OCI-LY3 (cell line): ENCODE results near the gene GRAP2.
A peak's percentile ranks its signal among the peaks of the same experiment; 100 is the strongest.
"Not testable (repeated sequence)": the region's sequence is repeated elsewhere in the genome, so short reads cannot be mapped to it uniquely, and the experiment has no call there.

Experiments used
- H2AFZ ChIP-seq: fragments of 200-600, 300-600 bp; shearing (Covaris generic); 2 replicates; pipeline ENCODE4 v1.6.0; 2014; ENCODE audit warnings: antibody characterized with exemption, low read depth, low read length
- H3K27ac ChIP-seq: fragments of 200-600, 300-600 bp; sonication (generic); 2 replicates; pipeline ENCODE4 v1.5.1; 2014; ENCODE audit warnings: mild to moderate bottlenecking, low read length, moderate library complexity, mixed read lengths
- H3K27me3 ChIP-seq: fragments of 200-600, 300-600 bp; sonication (generic); 2 replicates; pipeline ENCODE4 v1.6.1; 2014; ENCODE audit warnings: low read depth, low read length, mixed read lengths
- H3K36me3 ChIP-seq: fragments of 200-600, 300-600 bp; sonication (generic); replicated peaks from 2 replicates; pipeline ENCODE3; 2014; ENCODE audit warnings: low read depth, low read length, mixed read lengths
- H3K4me1 ChIP-seq: fragments of 300-600, 200-600 bp; sonication (generic); 2 replicates; pipeline ENCODE4 v1.6.1; 2014; ENCODE audit warnings: low read length, mixed read lengths
- H3K4me2 ChIP-seq: fragments of 200-600, 300-600 bp; sonication (generic); 2 replicates; pipeline ENCODE4 v1.6.1; 2014; ENCODE audit warnings: low read length, mixed read lengths
- H3K4me3 ChIP-seq: fragments of 300-600, 200-600 bp; sonication (generic); 2 replicates; pipeline ENCODE4 v1.5.1; 2014; ENCODE audit warnings: antibody characterized with exemption, mild to moderate bottlenecking, low read length, moderate library complexity
- H3K79me2 ChIP-seq: fragments of 300-600, 200-600 bp; shearing (Covaris generic); 2 replicates; pipeline ENCODE4 v1.6.1; 2014; ENCODE audit warnings: mild to moderate bottlenecking, low read length, mixed read lengths
- H3K9ac ChIP-seq: fragments of 300-600, 200-600 bp; shearing (Covaris generic); 2 replicates; pipeline ENCODE4 v1.6.0; 2014; ENCODE audit warnings: mild to moderate bottlenecking, low read length, moderate library complexity
- H3K9me3 ChIP-seq: fragments of 200-600, 300-600 bp; shearing (Covaris generic); 2 replicates; pipeline ENCODE4 v1.6.1; 2014; ENCODE audit warnings: low read length, mixed read lengths; ENCODE audit not compliant: insufficient read depth
- H4K20me1 ChIP-seq: fragments of 200-600, 300-600 bp; sonication (generic); 2 replicates; pipeline ENCODE4 v1.6.1; 2016; ENCODE audit warnings: low read length, mixed read lengths; ENCODE audit not compliant: insufficient read depth
- EZH2phosphoT487 ChIP-seq: fragments of 200-600 bp; shearing (Covaris generic); IDR thresholded peaks from 2 replicates; pipeline ENCODE4 v1.6.1; 2018; ENCODE audit warnings: antibody characterized with exemption, mixed run types, low read depth
- TF ChIP-seq, protein P1 (sequence below): fragments of 200-600, 300-600 bp; sonication (generic); IDR thresholded peaks from 2 replicates; pipeline ENCODE4 v1.5.1; 2014; ENCODE audit warnings: antibody characterized with exemption, low read length, low read depth

GRAP2 gene

DNA sequence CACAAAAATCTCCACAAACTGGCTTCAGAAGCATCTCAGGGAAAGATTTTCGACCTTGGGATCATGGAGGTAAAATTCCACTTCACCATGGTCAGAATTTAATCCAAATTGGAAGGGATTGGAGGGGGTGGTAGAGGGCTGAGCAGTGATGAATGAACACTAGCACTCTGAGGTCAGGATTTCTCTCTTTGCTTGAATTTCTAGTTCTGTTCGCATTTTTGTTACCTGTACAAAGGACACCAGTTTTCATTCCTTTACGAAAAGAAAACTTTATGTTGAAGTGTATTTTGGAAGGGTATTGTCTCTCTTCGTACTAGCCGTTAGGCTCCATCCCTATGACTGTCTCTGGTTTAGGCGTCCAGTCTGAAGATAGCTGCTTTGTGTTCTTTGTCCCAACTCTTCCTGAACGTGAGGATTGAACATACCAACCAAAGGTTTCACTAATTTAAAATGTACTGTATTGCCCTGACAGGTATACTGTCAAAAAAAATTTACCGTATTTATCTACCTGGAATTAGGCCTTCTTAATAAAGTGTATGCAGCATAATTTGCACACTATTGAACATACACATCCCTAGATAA lies 772 bp downstream of the GRAP2 start:
- Histone ChIP-seq H3K79me2 (no peaks in the 10 kb centered on the region), H3K9ac (no peak overlapping the region), H3K27me3 (peaks cover 10% of the 10 kb centered on the region), H3K4me3 (no peak overlapping the region), H2AFZ (no peak overlapping the region), H3K4me2 (peak overlapping the region; percentile 67; the same call in 1 of the 2 replicates), H3K36me3 (no peaks in the 10 kb centered on the region), H4K20me1 (no peaks in the 10 kb centered on the region), H3K9me3 (no peaks in the 10 kb centered on the region), H3K27ac (no peak overlapping the region), H3K4me1 (peaks cover 35% of the 10 kb centered on the region)
- TF ChIP-seq EZH2phosphoT487, result no peak
- TF ChIP-seq, protein P1, sequence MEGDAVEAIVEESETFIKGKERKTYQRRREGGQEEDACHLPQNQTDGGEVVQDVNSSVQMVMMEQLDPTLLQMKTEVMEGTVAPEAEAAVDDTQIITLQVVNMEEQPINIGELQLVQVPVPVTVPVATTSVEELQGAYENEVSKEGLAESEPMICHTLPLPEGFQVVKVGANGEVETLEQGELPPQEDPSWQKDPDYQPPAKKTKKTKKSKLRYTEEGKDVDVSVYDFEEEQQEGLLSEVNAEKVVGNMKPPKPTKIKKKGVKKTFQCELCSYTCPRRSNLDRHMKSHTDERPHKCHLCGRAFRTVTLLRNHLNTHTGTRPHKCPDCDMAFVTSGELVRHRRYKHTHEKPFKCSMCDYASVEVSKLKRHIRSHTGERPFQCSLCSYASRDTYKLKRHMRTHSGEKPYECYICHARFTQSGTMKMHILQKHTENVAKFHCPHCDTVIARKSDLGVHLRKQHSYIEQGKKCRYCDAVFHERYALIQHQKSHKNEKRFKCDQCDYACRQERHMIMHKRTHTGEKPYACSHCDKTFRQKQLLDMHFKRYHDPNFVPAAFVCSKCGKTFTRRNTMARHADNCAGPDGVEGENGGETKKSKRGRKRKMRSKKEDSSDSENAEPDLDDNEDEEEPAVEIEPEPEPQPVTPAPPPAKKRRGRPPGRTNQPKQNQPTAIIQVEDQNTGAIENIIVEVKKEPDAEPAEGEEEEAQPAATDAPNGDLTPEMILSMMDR, result no peak

DNA sequence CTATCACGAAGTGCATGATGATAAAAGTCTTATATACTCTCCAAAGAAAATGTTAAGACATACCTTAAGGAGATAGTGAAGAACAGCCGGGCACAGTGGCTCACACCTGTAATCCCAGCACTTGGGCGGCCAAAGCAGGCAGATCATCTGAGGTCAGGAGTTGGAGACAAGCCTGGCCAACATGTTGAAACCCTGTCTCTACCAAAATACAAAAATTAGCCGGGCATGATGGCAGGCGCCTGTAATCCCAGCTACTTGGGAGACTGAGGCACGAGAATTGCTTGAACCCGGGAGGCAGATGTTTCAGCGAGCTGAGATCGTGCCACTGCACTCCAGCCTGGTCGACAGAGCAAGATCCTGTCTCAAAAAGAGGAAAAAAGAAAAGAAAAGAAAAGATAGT lies 3.1 kb downstream of the GRAP2 start:
- Histone ChIP-seq H3K4me1 (peaks cover 25% of the 10 kb centered on the region), H3K27me3 (peaks cover 26% of the 10 kb centered on the region)
- H3K9me3 ChIP-seq, H3K4me2 ChIP-seq, H3K4me3 ChIP-seq, H3K27ac ChIP-seq, H3K9ac ChIP-seq, H3K79me2 ChIP-seq, H2AFZ ChIP-seq, H3K36me3 ChIP-seq, H4K20me1 ChIP-seq: not testable (repeated sequence)

DNA sequence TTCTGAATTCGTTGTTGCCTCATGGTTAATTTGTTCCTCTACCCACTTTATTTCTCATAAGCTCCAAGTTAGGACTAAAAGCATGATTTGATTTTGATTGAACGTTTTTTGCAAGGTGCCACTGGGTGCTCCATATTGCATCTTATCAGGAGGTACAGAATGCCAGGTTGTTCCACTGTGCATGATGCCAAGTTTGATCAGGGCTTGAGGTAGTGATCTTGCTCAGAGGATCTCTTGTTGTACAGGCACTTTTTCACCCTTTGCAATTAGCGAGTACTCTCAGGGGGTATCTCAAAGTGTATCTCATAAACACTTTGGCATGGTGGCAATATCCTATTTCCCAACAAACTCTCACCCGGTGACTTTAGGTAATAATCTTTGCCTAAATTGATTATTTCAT lies 4.0 kb downstream of the GRAP2 start:
- Histone ChIP-seq H3K27ac (no peak overlapping the region), H3K9me3 (no peaks in the 10 kb centered on the region), H3K36me3 (no peaks in the 10 kb centered on the region), H2AFZ (no peak overlapping the region), H4K20me1 (no peaks in the 10 kb centered on the region), H3K4me2 (no peak overlapping the region), H3K9ac (no peak overlapping the region), H3K79me2 (no peaks in the 10 kb centered on the region), H3K4me1 (peaks cover 16% of the 10 kb centered on the region), H3K4me3 (no peak overlapping the region), H3K27me3 (peaks cover 32% of the 10 kb centered on the region)
- TF ChIP-seq, protein P1, result no peak
- no peak for TF ChIP-seq EZH2phosphoT487

- Histone ChIP-seq H4K20me1 (no peaks in the 10 kb centered on the region), H3K27ac (no peak overlapping the region), H3K9me3 (no peaks in the 10 kb centered on the region), H3K4me1 (peaks cover 8% of the 10 kb centered on the region), H3K79me2 (no peaks in the 10 kb centered on the region), H3K4me3 (no peak overlapping the region), H3K9ac (no peak overlapping the region), H3K36me3 (no peaks in the 10 kb centered on the region), H3K27me3 (peaks cover 35% of the 10 kb centered on the region), H2AFZ (no peak overlapping the region), H3K4me2 (no peak overlapping the region)
- TF ChIP-seq EZH2phosphoT487, result no peak
- TF ChIP-seq, protein P1, result no peak
These were observed 4.8 kb downstream of the GRAP2 start for GRCh38 chr22:39905687-39906086.

- no peak overlapping the region for H3K9ac ChIP-seq
- no peak overlapping the region for H2AFZ ChIP-seq
- H3K27ac ChIP-seq, result no peak overlapping the region
- no peaks in the 10 kb centered on the region for H4K20me1 ChIP-seq
- no peaks in the 10 kb centered on the region for H3K36me3 ChIP-seq
- peaks cover 35% of the 10 kb centered on the region for H3K27me3 ChIP-seq
- H3K4me1 ChIP-seq, result peaks cover 3% of the 10 kb centered on the region
- no peaks in the 10 kb centered on the region for H3K79me2 ChIP-seq
- H3K4me2 ChIP-seq, result no peak overlapping the region
- H3K9me3 ChIP-seq, result no peaks in the 10 kb centered on the region
- H3K4me3 ChIP-seq, result no peak overlapping the region
- no peak for TF ChIP-seq EZH2phosphoT487
- TF ChIP-seq, protein P1, result no peak
These were observed 5.3 kb downstream of the GRAP2 start for GRCh38 chr22:39906207-39906606.
